ENCODE data around the gene GUSB.
"Not testable (repeated sequence)": the region's sequence is repeated elsewhere in the genome, so short reads cannot be mapped to it uniquely, and the experiment has no call there.

GUSB gene

GRCh38 chr7:65945787-65946186 is 36.2 kb downstream of the GUSB start:
- H2AFZ ChIP-seq (ENCODE audit: low read length); H2BK15ac ChIP-seq (ENCODE audit: low read length); H2BK120ac ChIP-seq (ENCODE audit: low read depth, low read length); H3K4me1 ChIP-seq (ENCODE audit: control insufficient read depth in 2 of 2, insufficient read depth in 1 of 2, low read depth in 1 of 2, low read length in 2 of 2); H3K27me3 ChIP-seq (ENCODE audit: control insufficient read depth in 3 of 3, insufficient read depth in 3 of 3, low read depth in 1 of 3, low read length in 3 of 3); H3K18ac ChIP-seq (ENCODE audit: low read length); H3K4me3 ChIP-seq (ENCODE audit: low read length in 2 of 2); H2BK12ac ChIP-seq (ENCODE audit: low read length); H3K27ac ChIP-seq (replicated peaks; ENCODE audit: low read length); H2BK5ac ChIP-seq (ENCODE audit: low read length); H3K23ac ChIP-seq (ENCODE audit: low read depth, low read length, poor library complexity); H3K4me2 ChIP-seq (ENCODE audit: insufficient read depth, low read length, poor library complexity, severe bottlenecking); H3K79me1 ChIP-seq (ENCODE audit: low read depth, low read length); H4K91ac ChIP-seq (ENCODE audit: low read depth, low read length, poor library complexity); H2AK5ac ChIP-seq (ENCODE audit: low read depth, low read length); H3K36me3 ChIP-seq (replicated peaks in 1 of 2; ENCODE audit: control insufficient read depth in 2 of 2, insufficient read depth in 2 of 2, low read length in 2 of 2); H3K4ac ChIP-seq (ENCODE audit: low read length); H3K14ac ChIP-seq (ENCODE audit: low read length); DNase-seq (ENCODE audit: low spot score); H3K9ac ChIP-seq (ENCODE audit: low read depth, low read length, poor library complexity); H4K8ac ChIP-seq (ENCODE audit: low read depth, low read length); H3K9me3 ChIP-seq (replicated peaks in 1 of 2; ENCODE audit: control insufficient read depth in 2 of 2, insufficient read depth in 1 of 2, low read depth in 1 of 2, low read length in 2 of 2): not testable (repeated sequence)
- no CpG with 5 or more reads among the region's 5 CpGs for WGBS, 2 donors (ENCODE audit: extremely low coverage in 2 of 2, insufficient read length in 2 of 2, insufficient replicate concordance in 1 of 2)

GRCh38 chr7:65938336-65938895 is 43.6 kb downstream of the GUSB start:
- WGBS, 2 donors (ENCODE audit: extremely low coverage in 2 of 2, insufficient read length in 2 of 2, insufficient replicate concordance in 1 of 2), result no CpG with 5 or more reads among the region's 7 CpGs
- no peaks in the 10 kb centered on the region for H3K9me3 ChIP-seq (replicated peaks in 1 of 2; ENCODE audit: control insufficient read depth in 2 of 2, insufficient read depth in 1 of 2, low read depth in 1 of 2, low read length in 2 of 2)
- H3K36me3 ChIP-seq (replicated peaks in 1 of 2; ENCODE audit: control insufficient read depth in 2 of 2, insufficient read depth in 2 of 2, low read length in 2 of 2), result peaks cover 2 to 4% of the 10 kb centered on the region in 2 donors

GRCh38 chr7:65937296-65937695 is 44.7 kb downstream of the GUSB start:
- H3K4me3 ChIP-seq (ENCODE audit: low read length in 2 of 2), result no peak overlapping the region
- no peaks in the 10 kb centered on the region for H3K79me1 ChIP-seq (ENCODE audit: low read depth, low read length)
- no peak overlapping the region for H2BK12ac ChIP-seq (ENCODE audit: low read length)
- no peak overlapping the region for H3K27ac ChIP-seq (replicated peaks; ENCODE audit: low read length)
- H4K8ac ChIP-seq (ENCODE audit: low read depth, low read length), result no peak overlapping the region
- no peak overlapping the region for H2BK5ac ChIP-seq (ENCODE audit: low read length)
- H3K27me3 ChIP-seq (ENCODE audit: control insufficient read depth in 3 of 3, insufficient read depth in 3 of 3, low read depth in 1 of 3, low read length in 3 of 3), result no peaks in the 10 kb centered on the region
- no peak overlapping the region for H3K23ac ChIP-seq (ENCODE audit: low read depth, low read length, poor library complexity)
- no peak overlapping the region for H3K4me2 ChIP-seq (ENCODE audit: insufficient read depth, low read length, poor library complexity, severe bottlenecking)
- no peak overlapping the region for H3K18ac ChIP-seq (ENCODE audit: low read length)
- H3K4me1 ChIP-seq (ENCODE audit: control insufficient read depth in 2 of 2, insufficient read depth in 1 of 2, low read depth in 1 of 2, low read length in 2 of 2), result no peaks in the 10 kb centered on the region
- H3K9me3 ChIP-seq (replicated peaks in 1 of 2; ENCODE audit: control insufficient read depth in 2 of 2, insufficient read depth in 1 of 2, low read depth in 1 of 2, low read length in 2 of 2), result no peaks in the 10 kb centered on the region
- H2AK5ac ChIP-seq (ENCODE audit: low read depth, low read length), result no peak overlapping the region
- DNase-seq (ENCODE audit: low spot score), result no peak
- peaks cover 2 to 4% of the 10 kb centered on the region in 2 donors for H3K36me3 ChIP-seq (replicated peaks in 1 of 2; ENCODE audit: control insufficient read depth in 2 of 2, insufficient read depth in 2 of 2, low read length in 2 of 2)
- no CpG with 5 or more reads among the region's 2 CpGs for WGBS, 2 donors (ENCODE audit: extremely low coverage in 2 of 2, insufficient read length in 2 of 2, insufficient replicate concordance in 1 of 2)
- no peak overlapping the region for H2BK120ac ChIP-seq (ENCODE audit: low read depth, low read length)
- no peak overlapping the region for H2BK15ac ChIP-seq (ENCODE audit: low read length)
- no peak overlapping the region for H4K91ac ChIP-seq (ENCODE audit: low read depth, low read length, poor library complexity)
- H3K14ac ChIP-seq (ENCODE audit: low read length), result no peak overlapping the region
- H3K4ac ChIP-seq (ENCODE audit: low read length), result no peak overlapping the region
- no peak overlapping the region for H3K9ac ChIP-seq (ENCODE audit: low read depth, low read length, poor library complexity)
- H2AFZ ChIP-seq (ENCODE audit: low read length), result no peak overlapping the region

More at GRCh38 chr7:65938336-65938895, 43.6 kb downstream of the GUSB start:
- H3K9ac ChIP-seq (ENCODE audit: low read depth, low read length, poor library complexity), result no peak overlapping the region
- H2AFZ ChIP-seq (ENCODE audit: low read length), result no peak overlapping the region
- H4K91ac ChIP-seq (ENCODE audit: low read depth, low read length, poor library complexity), result no peak overlapping the region
- no peak overlapping the region for H3K4ac ChIP-seq (ENCODE audit: low read length)
- H3K23ac ChIP-seq (ENCODE audit: low read depth, low read length, poor library complexity), result no peak overlapping the region
- H2AK5ac ChIP-seq (ENCODE audit: low read depth, low read length), result no peak overlapping the region
- no peak overlapping the region for H2BK5ac ChIP-seq (ENCODE audit: low read length)
- no peaks in the 10 kb centered on the region for H3K4me1 ChIP-seq (ENCODE audit: control insufficient read depth in 2 of 2, insufficient read depth in 1 of 2, low read depth in 1 of 2, low read length in 2 of 2)
- no peak overlapping the region for H3K4me3 ChIP-seq (ENCODE audit: low read length in 2 of 2)
- no peaks in the 10 kb centered on the region for H3K27me3 ChIP-seq (ENCODE audit: control insufficient read depth in 3 of 3, insufficient read depth in 3 of 3, low read depth in 1 of 3, low read length in 3 of 3)
- no peak overlapping the region for H3K14ac ChIP-seq (ENCODE audit: low read length)
- no peak overlapping the region for H3K18ac ChIP-seq (ENCODE audit: low read length)
- H3K79me1 ChIP-seq (ENCODE audit: low read depth, low read length), result no peaks in the 10 kb centered on the region
- H4K8ac ChIP-seq (ENCODE audit: low read depth, low read length), result no peak overlapping the region
- H2BK12ac ChIP-seq (ENCODE audit: low read length), result no peak overlapping the region
- no peak overlapping the region for H3K27ac ChIP-seq (replicated peaks; ENCODE audit: low read length)
- H3K4me2 ChIP-seq (ENCODE audit: insufficient read depth, low read length, poor library complexity, severe bottlenecking), result no peak overlapping the region
- H2BK120ac ChIP-seq (ENCODE audit: low read depth, low read length), result no peak overlapping the region
- no peak overlapping the region for H2BK15ac ChIP-seq (ENCODE audit: low read length)
- DNase-seq (ENCODE audit: low spot score), result no peak

- Histone ChIP-seq H4K91ac (ENCODE audit: low read depth, low read length, poor library complexity) (no peak overlapping the region), H3K27ac (replicated peaks; ENCODE audit: low read length) (no peak overlapping the region), H3K4ac (ENCODE audit: low read length) (no peak overlapping the region), H2AK5ac (ENCODE audit: low read depth, low read length) (no peak overlapping the region), H3K27me3 (ENCODE audit: control insufficient read depth in 3 of 3, insufficient read depth in 3 of 3, low read depth in 1 of 3, low read length in 3 of 3) (no peaks in the 10 kb centered on the region), H2BK5ac (ENCODE audit: low read length) (no peak overlapping the region), H2AFZ (ENCODE audit: low read length) (no peak overlapping the region), H3K9me3 (replicated peaks in 1 of 2; ENCODE audit: control insufficient read depth in 2 of 2, insufficient read depth in 1 of 2, low read depth in 1 of 2, low read length in 2 of 2) (no peaks in the 10 kb centered on the region), H2BK120ac (ENCODE audit: low read depth, low read length) (no peak overlapping the region), H3K23ac (ENCODE audit: low read depth, low read length, poor library complexity) (no peak overlapping the region), H3K36me3 (replicated peaks in 1 of 2; ENCODE audit: control insufficient read depth in 2 of 2, insufficient read depth in 2 of 2, low read length in 2 of 2) (no peaks in the 10 kb centered on the region), H3K18ac (ENCODE audit: low read length) (no peak overlapping the region), H3K4me2 (ENCODE audit: insufficient read depth, low read length, poor library complexity, severe bottlenecking) (no peak overlapping the region), H2BK15ac (ENCODE audit: low read length) (no peak overlapping the region), H4K8ac (ENCODE audit: low read depth, low read length) (no peak overlapping the region), H3K4me3 (ENCODE audit: low read length in 2 of 2) (no peak overlapping the region), H3K14ac (ENCODE audit: low read length) (no peak overlapping the region), H2BK12ac (ENCODE audit: low read length) (no peak overlapping the region), H3K4me1 (ENCODE audit: control insufficient read depth in 2 of 2, insufficient read depth in 1 of 2, low read depth in 1 of 2, low read length in 2 of 2) (peaks cover 0 to 3% of the 10 kb centered on the region in 2 donors), H3K79me1 (ENCODE audit: low read depth, low read length) (no peaks in the 10 kb centered on the region), H3K9ac (ENCODE audit: low read depth, low read length, poor library complexity) (no peak overlapping the region)
- WGBS, 2 donors (ENCODE audit: extremely low coverage in 2 of 2, insufficient read length in 2 of 2, insufficient replicate concordance in 1 of 2), result no CpG with 5 or more reads among the region's 4 CpGs
- DNase-seq (ENCODE audit: low spot score), result no peak
Observed at GRCh38 chr7:65931685-65932084, 50.3 kb downstream of the GUSB start.

Data from neuronal stem cell (in vitro differentiated cells).